Stimulated activated CD8-positive, alpha-beta memory T cell treated with anti-CD3 and anti-CD28 coated beads, Interleukin-7, amount 100 ng/mL, for 1 hour (primary cell): ENCODE results near the gene CFHR3.
"Not testable (repeated sequence)": the region's sequence is repeated elsewhere in the genome, so short reads cannot be mapped to it uniquely, and the experiment has no call there.

Experiments
- DNase-seq, 2 donors: peaks; one replicate each; pipeline ENCODE4 v3.0.0-alpha.2; 2020; ENCODE audit warnings: low read depth in 2 of 2

The CFHR3 gene

GRCh38 chr1:196774603-196775002, at the start of gene CFHR3:
CFHR3 (plus strand) TSS chr1:196774840; CDS start chr1:196774887, 47 bp downstream.
- no peak for DNase-seq

- no peak for DNase-seq
Measured at GRCh38 chr1:196732526-196732925, 42.1 kb upstream of the CFHR3 start.

GRCh38 chr1:196733091-196733970, 41.3 kb upstream of the CFHR3 start:
- no peak for DNase-seq

GRCh38 chr1:196734006-196734405, 40.6 kb upstream of the CFHR3 start:
- DNase-seq: no peak

GRCh38 chr1:196734460-196734859, 40.2 kb upstream of the CFHR3 start:
- DNase-seq: no peak

GRCh38 chr1:196738730-196739129, 35.9 kb upstream of the CFHR3 start:
- DNase-seq: no peak

GRCh38 chr1:196743244-196743643, 31.4 kb upstream of the CFHR3 start:
- DNase-seq: not testable (repeated sequence)

- not testable (repeated sequence) for DNase-seq
Measured at GRCh38 chr1:196765019-196765740, 9.5 kb upstream of the CFHR3 start.

GRCh38 chr1:196769823-196770222, 4.8 kb upstream of the CFHR3 start:
- not testable (repeated sequence) for DNase-seq

- DNase-seq: no peak
Measured at GRCh38 chr1:196773713-196774112, 927 bp upstream of the CFHR3 start.

- no peak for DNase-seq
Measured at GRCh38 chr1:196774175-196774574, 465 bp upstream of the CFHR3 start.

GRCh38 chr1:196777603-196778002, 3.0 kb downstream of the CFHR3 start:
- no peak for DNase-seq

GRCh38 chr1:196779093-196779492, 4.5 kb downstream of the CFHR3 start:
- DNase-seq: no peak

GRCh38 chr1:196791252-196791651, 16.6 kb downstream of the CFHR3 start:
- not testable (repeated sequence) for DNase-seq

- not testable (repeated sequence) for DNase-seq
Measured at GRCh38 chr1:196794103-196794502, 19.5 kb downstream of the CFHR3 start.

GRCh38 chr1:196797891-196798290, 23.3 kb downstream of the CFHR3 start:
- no peak for DNase-seq

GRCh38 chr1:196801920-196802319, 27.3 kb downstream of the CFHR3 start:
- not testable (repeated sequence) for DNase-seq

- no peak for DNase-seq
Measured at GRCh38 chr1:196808529-196809235, 34.0 kb downstream of the CFHR3 start.

GRCh38 chr1:196817442-196817841, 42.8 kb downstream of the CFHR3 start:
- DNase-seq: not testable (repeated sequence)

GRCh38 chr1:196819531-196819930, 44.9 kb downstream of the CFHR3 start, which contains the start of gene CFHR1:
CFHR1 (plus strand) TSS chr1:196819731; CDS start chr1:196819845, 114 bp downstream.
- DNase-seq: not testable (repeated sequence)

- DNase-seq: not testable (repeated sequence)
Measured at GRCh38 chr1:196827860-196828259, 53.2 kb downstream of the CFHR3 start.
